Thoracic aorta (tissue), 2 donors: ENCODE data around the gene CCDC122. TPM values are rescaled to one million over a fixed set of nuclear protein-coding genes. Genes with fewer than 3 reads are reported as not detected.

ENCODE experiments used
- ATAC-seq: fragments of 150-250 bp; one replicate; pipeline ENCODE4 v1.8.0; 2017; ENCODE audit warnings: low read depth; ENCODE audit not compliant: insufficient number of reproducible peaks, low FRiP score
- DNase-seq: peaks from one replicate; pipeline ENCODE4 v3.0.0-alpha.2; 2020; ENCODE audit warnings: low spot score
- H3K27ac ChIP-seq, 2 donors: fragments of 200-600 bp; sonication (generic); 1 replicate in 1 of 2; 2 replicates in 1 of 2; pipeline ENCODE4 v1.5.1; 2016; ENCODE audit warnings: mild to moderate bottlenecking in 2 of 2, moderate library complexity in 2 of 2
- H3K27me3 ChIP-seq: fragments of 200-600 bp; sonication (generic); replicated peaks from 2 replicates; pipeline ENCODE4 v1.6.0; 2016; ENCODE audit warnings: mild to moderate bottlenecking; ENCODE audit not compliant: insufficient read depth
- H3K36me3 ChIP-seq: fragments of 200-600 bp; sonication (generic); one replicate; pipeline ENCODE4 v1.5.1; 2016
- H3K4me1 ChIP-seq, 2 donors: fragments of 200-600 bp; sonication (generic); 1 replicate in 1 of 2; 2 replicates in 1 of 2; pipeline versions ENCODE4 v1.5.1 to v1.6.0; 2016; ENCODE audit warnings: low read depth in 2 of 2, mild to moderate bottlenecking in 1 of 2; ENCODE audit not compliant: control insufficient read depth in 1 of 2
- H3K4me3 ChIP-seq: fragments of 200-600 bp; sonication (generic); 2 replicates; pipeline ENCODE4 v1.5.1; 2016; ENCODE audit warnings: mild to moderate bottlenecking
- H3K9me3 ChIP-seq: fragments of 200-600 bp; sonication (generic); 2 replicates; pipeline ENCODE4 v1.5.1; 2016
- total RNA-seq, 2 donors: library from RNA; depleted of rRNA; stranded (reverse); fragments of >200 nt; gene quantifications; one replicate each; pipeline versions ENCODE4 v1.1.0 to v1.2.3, GENCODE V29; 2016
- TF ChIP-seq, protein P1 (sequence below): fragments of 200-600 bp; sonication (generic); IDR thresholded peaks from one replicate; pipeline ENCODE4 v1.5.1; 2019; ENCODE audit warnings: antibody characterized with exemption

CCDC122 gene
- total RNA-seq, 2 donors from 2014 or later, result 0.54 to 1.1 TPM

DNA sequence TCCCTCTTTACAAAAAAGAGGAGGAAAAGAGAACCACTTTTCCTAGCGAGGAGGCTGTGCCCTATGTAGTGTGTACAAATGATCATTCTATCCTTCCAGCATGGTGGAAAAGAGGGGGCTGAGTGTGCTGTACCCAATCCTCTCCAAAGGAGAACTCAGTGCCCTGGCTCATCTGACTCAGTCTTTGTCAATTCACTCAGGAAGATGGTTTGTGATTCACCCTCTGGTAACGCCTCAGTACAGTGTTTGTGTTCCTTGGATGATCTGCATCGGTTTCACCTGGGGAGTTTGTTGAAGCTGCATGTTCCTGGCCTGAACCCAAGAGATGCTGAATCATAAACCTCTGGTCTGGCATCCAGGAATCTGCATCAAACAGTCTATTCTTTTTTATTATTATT, 74.5 kb downstream of the CCDC122 start:
- ATAC-seq, result no peak
- Histone ChIP-seq H3K4me3 (no peak overlapping the region), H3K4me1 (peaks cover 5% of the 10 kb centered on the region in 2 donors), H3K36me3 (no peaks in the 10 kb centered on the region), H3K9me3 (no peaks in the 10 kb centered on the region), H3K27me3 (no peaks in the 10 kb centered on the region), H3K27ac (no peak overlapping the region)
- DNase-seq, result no peak
- TF ChIP-seq, protein P1, sequence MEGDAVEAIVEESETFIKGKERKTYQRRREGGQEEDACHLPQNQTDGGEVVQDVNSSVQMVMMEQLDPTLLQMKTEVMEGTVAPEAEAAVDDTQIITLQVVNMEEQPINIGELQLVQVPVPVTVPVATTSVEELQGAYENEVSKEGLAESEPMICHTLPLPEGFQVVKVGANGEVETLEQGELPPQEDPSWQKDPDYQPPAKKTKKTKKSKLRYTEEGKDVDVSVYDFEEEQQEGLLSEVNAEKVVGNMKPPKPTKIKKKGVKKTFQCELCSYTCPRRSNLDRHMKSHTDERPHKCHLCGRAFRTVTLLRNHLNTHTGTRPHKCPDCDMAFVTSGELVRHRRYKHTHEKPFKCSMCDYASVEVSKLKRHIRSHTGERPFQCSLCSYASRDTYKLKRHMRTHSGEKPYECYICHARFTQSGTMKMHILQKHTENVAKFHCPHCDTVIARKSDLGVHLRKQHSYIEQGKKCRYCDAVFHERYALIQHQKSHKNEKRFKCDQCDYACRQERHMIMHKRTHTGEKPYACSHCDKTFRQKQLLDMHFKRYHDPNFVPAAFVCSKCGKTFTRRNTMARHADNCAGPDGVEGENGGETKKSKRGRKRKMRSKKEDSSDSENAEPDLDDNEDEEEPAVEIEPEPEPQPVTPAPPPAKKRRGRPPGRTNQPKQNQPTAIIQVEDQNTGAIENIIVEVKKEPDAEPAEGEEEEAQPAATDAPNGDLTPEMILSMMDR, result no peak

DNA sequence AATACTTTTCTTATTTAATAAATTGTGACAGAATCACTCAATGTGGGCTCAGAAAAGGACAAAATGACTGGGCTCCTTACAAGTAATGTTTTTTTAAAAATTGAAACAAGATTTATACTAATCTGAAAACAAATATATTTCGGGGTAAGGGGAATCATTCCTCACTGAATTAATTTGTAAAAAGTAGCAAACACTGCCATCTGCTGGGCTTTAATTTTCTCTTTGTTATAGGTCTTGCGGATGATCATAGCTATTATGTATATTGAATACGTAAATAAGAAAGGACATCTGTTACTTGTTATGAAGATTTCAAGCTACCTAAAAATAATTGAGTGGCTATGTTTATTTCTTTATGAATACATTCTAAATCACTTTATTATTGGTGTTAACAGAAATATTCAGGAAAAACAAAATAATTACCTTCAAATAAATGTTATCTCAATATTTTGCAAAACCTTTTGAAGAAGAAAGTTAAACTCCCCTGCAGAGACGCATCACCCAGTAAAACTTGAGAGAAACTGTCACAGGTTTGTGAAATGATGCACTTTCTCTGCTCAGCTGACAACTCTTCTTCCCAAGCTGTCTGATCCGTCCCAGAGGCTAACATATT, 75.0 kb downstream of the CCDC122 start:
- Histone ChIP-seq H3K4me1 (peaks cover 5% of the 10 kb centered on the region in 2 donors), H3K4me3 (no peak overlapping the region), H3K27ac (no peak overlapping the region), H3K27me3 (no peaks in the 10 kb centered on the region), H3K9me3 (no peaks in the 10 kb centered on the region), H3K36me3 (no peaks in the 10 kb centered on the region)
- no peak for ATAC-seq
- no peak for DNase-seq
- TF ChIP-seq, protein P1, result peak; percentile 47

DNA sequence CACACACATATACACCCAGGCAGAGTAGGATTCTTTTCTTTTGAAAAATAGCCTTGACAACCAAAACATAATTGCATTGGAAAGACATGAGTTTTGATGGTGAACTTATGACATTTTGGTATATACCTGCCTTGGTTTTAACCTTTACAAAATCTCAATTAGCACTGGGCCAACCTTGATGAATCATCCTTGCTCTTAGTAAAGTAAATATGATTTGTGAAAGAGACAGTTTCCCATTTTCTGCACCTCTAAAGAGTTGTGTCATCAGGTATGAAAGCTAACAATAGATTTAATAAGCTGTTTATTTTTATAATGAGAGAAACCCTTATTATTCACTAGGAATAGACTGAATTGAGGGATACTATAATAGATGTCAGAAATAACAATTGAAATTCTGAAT, 77.0 kb downstream of the CCDC122 start:
- H3K4me3 ChIP-seq, result no peak overlapping the region
- TF ChIP-seq, protein P1, result no peak

DNA sequence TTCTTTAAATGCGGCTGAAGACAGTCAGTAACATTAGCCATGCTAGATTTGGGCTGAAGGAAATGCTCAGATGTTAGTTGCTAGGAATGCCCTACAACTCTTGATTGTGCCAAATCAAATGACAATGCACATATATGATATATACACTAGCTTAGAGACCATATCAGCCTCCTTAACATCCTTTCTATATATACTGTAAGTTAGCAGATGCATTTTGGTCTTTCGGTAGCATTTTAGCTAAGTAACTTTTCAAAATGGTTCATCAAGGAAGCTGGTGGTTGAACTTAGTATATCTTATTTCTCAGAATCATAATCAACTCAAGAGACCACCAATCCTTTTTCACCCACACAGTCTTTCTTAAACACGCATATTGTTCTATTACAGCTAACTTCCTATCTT, 78.7 kb downstream of the CCDC122 start:
- Histone ChIP-seq H3K36me3 (no peaks in the 10 kb centered on the region), H3K4me1 (peaks cover 5% of the 10 kb centered on the region in 2 donors), H3K27me3 (no peaks in the 10 kb centered on the region), H3K27ac (no peak overlapping the region), H3K9me3 (no peaks in the 10 kb centered on the region), H3K4me3 (no peak overlapping the region)
- TF ChIP-seq, protein P1, result no peak
- DNase-seq (no peak), ATAC-seq (no peak)

More for the DNA sequence above, 77.0 kb downstream of the CCDC122 start:
- Histone ChIP-seq H3K9me3 (no peaks in the 10 kb centered on the region), H3K36me3 (no peaks in the 10 kb centered on the region), H3K27me3 (no peaks in the 10 kb centered on the region), H3K4me1 (peaks cover 5% of the 10 kb centered on the region in 2 donors), H3K27ac (no peak overlapping the region)
- ATAC-seq (no peak), DNase-seq (no peak)

DNA sequence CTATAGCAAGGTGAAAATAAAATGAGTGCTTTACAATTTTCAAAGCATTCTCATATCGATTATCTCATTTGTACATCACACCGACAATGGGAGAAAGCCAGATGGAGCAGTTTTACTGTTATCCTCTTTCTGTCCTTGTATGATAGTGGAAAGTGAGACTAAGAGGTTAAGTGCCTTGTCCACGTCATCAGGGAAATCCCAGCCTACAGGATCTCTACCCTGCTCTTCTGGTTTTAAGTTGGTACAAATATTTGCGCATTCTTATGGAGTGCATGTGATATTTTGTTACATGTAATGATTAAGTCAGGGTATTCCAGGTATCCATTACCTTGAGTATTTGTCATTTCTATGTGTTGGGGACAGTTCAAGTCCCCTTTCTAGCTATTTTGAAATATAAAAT, 80.3 kb downstream of the CCDC122 start:
- Histone ChIP-seq H3K36me3 (no peaks in the 10 kb centered on the region), H3K4me1 (no peaks in the 10 kb centered on the region), H3K27ac (no peak overlapping the region), H3K9me3 (no peaks in the 10 kb centered on the region), H3K4me3 (no peak overlapping the region), H3K27me3 (no peaks in the 10 kb centered on the region)
- DNase-seq (no peak), ATAC-seq (no peak)
- TF ChIP-seq, protein P1, result no peak
